ENCODE measurements around the gene CAPN11.

The CAPN11 gene

GRCh38 chr6:44158770-44159228 lies at the start of gene CAPN11:
CAPN11 (plus strand) TSS chr6:44158820; CDS start chr6:44158849, 29 bp downstream.
- DNase-seq (ENCODE audit: extremely low read depth, low read depth): no peak
- no peak within 1 kb of the TSS for H3K4me3 ChIP-seq (replicated peaks; ENCODE audit: low read depth, low read length)
- TF ChIP-seq CTCF (IDR thresholded peaks at IDR 0.05; ENCODE audit: low read depth, low read length, missing control alignments): no peak

DNA sequence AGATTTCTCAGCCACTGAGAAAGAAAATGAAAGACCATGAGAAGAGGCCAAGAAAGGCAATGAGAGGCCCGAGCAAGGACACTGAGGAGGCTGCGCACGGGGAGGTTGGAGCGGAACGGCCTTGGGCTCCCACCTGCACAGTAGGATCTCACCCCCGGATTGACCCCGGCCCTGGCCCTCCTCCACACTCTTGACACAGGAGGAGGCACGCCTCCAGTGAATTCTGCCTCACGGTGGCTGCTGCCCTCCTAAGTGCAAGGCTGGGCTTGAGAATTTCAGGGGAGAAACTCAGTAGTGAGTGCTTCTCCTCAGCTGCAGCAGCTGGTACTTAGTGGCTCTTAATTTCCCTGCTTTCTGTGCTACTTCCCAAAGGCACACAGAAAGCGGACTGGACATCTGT lies 49.4 kb upstream of the CAPN11 start:
- no peak for TF ChIP-seq CTCF (IDR thresholded peaks at IDR 0.05; ENCODE audit: low read depth, low read length, missing control alignments)
- H3K4me3 ChIP-seq (replicated peaks; ENCODE audit: low read depth, low read length): no peak overlapping the region
- DNase-seq (ENCODE audit: extremely low read depth, low read depth): no peak

DNA sequence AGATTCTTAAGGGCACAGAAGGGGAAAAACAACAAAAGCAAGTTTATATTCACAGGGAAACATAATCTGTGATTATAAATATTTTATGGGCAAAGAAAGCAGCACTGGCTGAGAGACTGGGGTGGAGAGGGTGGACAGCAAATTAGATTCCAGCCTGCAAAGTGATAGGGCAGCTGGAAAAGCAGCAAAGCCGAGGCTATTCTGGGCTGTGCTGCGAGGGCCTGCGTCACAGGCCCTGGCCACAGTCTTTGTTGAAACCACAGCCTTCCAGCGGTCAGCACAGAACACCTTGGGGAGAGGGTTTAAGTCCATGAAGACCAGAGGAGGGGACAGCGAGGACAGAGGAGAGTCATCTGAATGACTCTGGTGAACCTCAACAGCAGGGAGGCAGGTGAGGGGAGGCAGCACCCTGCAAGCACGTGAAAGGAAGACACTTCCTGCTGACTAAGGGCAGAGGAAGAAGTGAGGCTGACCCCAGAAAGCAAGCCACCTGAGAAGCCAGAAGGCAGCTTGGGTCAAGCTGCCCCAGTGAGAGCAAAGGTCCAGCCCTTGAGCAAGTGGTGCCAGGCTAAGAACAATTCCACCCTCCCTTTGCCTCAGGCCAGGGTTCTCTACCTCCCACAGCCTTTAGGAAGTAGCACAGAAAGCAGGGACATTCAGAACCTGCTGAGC lies 48.5 kb upstream of the CAPN11 start:
- TF ChIP-seq CTCF (IDR thresholded peaks at IDR 0.05; ENCODE audit: low read depth, low read length, missing control alignments): no peak
- no peak for DNase-seq (ENCODE audit: extremely low read depth, low read depth)
- no peak overlapping the region for H3K4me3 ChIP-seq (replicated peaks; ENCODE audit: low read depth, low read length)

DNA sequence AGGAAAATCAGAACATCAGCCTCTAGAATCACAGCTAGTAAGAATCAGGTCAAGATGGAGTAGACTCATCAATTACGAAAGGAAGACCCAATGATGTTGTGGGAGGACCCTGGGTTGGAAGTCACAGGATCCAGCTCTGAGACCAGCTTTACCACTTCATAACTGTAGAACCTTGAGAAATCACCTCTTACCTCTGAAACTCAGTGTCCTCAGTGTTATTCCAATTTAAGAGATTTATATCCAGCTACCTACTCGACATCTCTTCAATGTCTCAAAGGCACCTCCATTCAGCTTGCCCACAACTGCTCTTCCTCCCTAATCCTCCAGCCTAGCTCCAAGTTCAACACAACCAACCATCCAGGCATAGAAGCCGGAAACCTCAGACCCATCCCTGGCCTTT lies 47.7 kb upstream of the CAPN11 start:
- no peak overlapping the region for H3K4me3 ChIP-seq (replicated peaks; ENCODE audit: low read depth, low read length)
- no peak for TF ChIP-seq CTCF (IDR thresholded peaks at IDR 0.05; ENCODE audit: low read depth, low read length, missing control alignments)
- no peak for DNase-seq (ENCODE audit: extremely low read depth, low read depth)

GRCh38 chr6:44111434-44112417 lies 46.9 kb upstream of the CAPN11 start:
- TF ChIP-seq CTCF (IDR thresholded peaks at IDR 0.05; ENCODE audit: low read depth, low read length, missing control alignments): no peak
- H3K4me3 ChIP-seq (replicated peaks; ENCODE audit: low read depth, low read length): no peak overlapping the region
- DNase-seq (ENCODE audit: extremely low read depth, low read depth): no peak

GRCh38 chr6:44113414-44113813 lies 45.2 kb upstream of the CAPN11 start:
- no peak for DNase-seq (ENCODE audit: extremely low read depth, low read depth)
- peak; percentile 17 for TF ChIP-seq CTCF (IDR thresholded peaks at IDR 0.05; ENCODE audit: low read depth, low read length, missing control alignments)
- H3K4me3 ChIP-seq (replicated peaks; ENCODE audit: low read depth, low read length): no peak overlapping the region
